Activated CD4-positive, alpha-beta T cell treated with anti-CD3 and anti-CD28 coated beads for 4 hours (primary cell): ENCODE measurements around the gene CHST14.
A peak's percentile ranks its signal among the peaks of the same experiment; 100 is the strongest.

ENCODE experiments used
- DNase-seq, 2 donors: peaks; one replicate each; pipeline ENCODE4 v3.0.0-alpha.2; 2020

Gene CHST14

GRCh38 chr15:40495516-40495915 is 24.7 kb downstream of the CHST14 start:
- DNase-seq, result no peak

GRCh38 chr15:40498418-40498817 is 27.6 kb downstream of the CHST14 start:
- no peak for DNase-seq

- no peak for DNase-seq
Observed at GRCh38 chr15:40498891-40499290, 28.1 kb downstream of the CHST14 start.

GRCh38 chr15:40499931-40500330 is 29.1 kb downstream of the CHST14 start:
- DNase-seq, result no peak

- DNase-seq, result no peak
Observed at GRCh38 chr15:40500568-40501330, 30.0 kb downstream of the CHST14 start.

GRCh38 chr15:40501487-40501886 is 30.7 kb downstream of the CHST14 start:
- DNase-seq, result no peak

- peak; percentile 68 to 70 for DNase-seq
Observed at GRCh38 chr15:40506964-40507571, 36.3 kb downstream of the CHST14 start.

GRCh38 chr15:40508216-40508615 is 37.4 kb downstream of the CHST14 start:
- DNase-seq, result no peak

GRCh38 chr15:40510201-40510600 is 39.4 kb downstream of the CHST14 start:
- no peak for DNase-seq

- DNase-seq, result no peak
Observed at GRCh38 chr15:40511093-40511471, 40.3 kb downstream of the CHST14 start.

- DNase-seq, result no peak
Observed at GRCh38 chr15:40511472-40512133, 40.8 kb downstream of the CHST14 start.

- no peak for DNase-seq
Observed at GRCh38 chr15:40512440-40512839, 41.7 kb downstream of the CHST14 start.

- DNase-seq, result no peak
Observed at GRCh38 chr15:40513609-40514008, 42.8 kb downstream of the CHST14 start.

GRCh38 chr15:40516322-40516721 is 45.5 kb downstream of the CHST14 start:
- no peak for DNase-seq
